Measurements from ENCODE around the gene MXRA5. TPM values are rescaled to one million over a fixed set of nuclear protein-coding genes. Genes with fewer than 3 reads are reported as not detected.

MXRA5 gene
- total and polyA plus RNA-seq, 10 donors, result 0.28 to 13.6 (median 7.2) TPM

DNA sequence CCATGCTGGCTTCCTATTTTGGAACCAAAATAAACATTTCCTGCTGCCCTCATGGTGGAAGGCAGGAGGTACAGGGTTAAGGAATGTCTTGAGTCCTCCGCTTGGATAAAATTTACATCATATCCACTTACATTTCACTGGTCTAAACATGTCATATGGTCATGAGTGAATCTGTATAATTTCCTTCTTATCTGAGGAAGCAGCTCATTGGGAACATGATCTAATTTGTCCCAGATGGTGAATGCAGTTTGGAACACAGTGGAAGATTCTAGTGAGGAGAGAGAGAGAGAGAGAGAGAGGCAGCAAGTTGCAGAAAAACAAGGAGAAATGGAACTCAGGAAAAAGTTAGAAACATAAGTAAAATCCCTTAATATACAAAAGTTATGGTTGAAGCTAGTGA, 46.8 kb downstream of the MXRA5 start:
- H3K36me3 ChIP-seq, result no peaks in the 10 kb centered on the region
- H3K27me3 ChIP-seq (replicated peaks in 1 of 7), result no peaks in the 10 kb centered on the region
- intact Hi-C loops (cut with DNase I; ENCODE audit: low total_unique reads), result no loop called here
- DNase-seq, result no peak
- WGBS, 5 donors, result 69 to 85% (median 76%) methylated on average over 1 of the region's 1 CpG
- H3K4me1 ChIP-seq, result no peaks in the 10 kb centered on the region
- peaks cover 0 to 4% (median 0%) of the 10 kb centered on the region in 8 donors for H3K9me3 ChIP-seq
- TF ChIP-seq, protein P1, sequence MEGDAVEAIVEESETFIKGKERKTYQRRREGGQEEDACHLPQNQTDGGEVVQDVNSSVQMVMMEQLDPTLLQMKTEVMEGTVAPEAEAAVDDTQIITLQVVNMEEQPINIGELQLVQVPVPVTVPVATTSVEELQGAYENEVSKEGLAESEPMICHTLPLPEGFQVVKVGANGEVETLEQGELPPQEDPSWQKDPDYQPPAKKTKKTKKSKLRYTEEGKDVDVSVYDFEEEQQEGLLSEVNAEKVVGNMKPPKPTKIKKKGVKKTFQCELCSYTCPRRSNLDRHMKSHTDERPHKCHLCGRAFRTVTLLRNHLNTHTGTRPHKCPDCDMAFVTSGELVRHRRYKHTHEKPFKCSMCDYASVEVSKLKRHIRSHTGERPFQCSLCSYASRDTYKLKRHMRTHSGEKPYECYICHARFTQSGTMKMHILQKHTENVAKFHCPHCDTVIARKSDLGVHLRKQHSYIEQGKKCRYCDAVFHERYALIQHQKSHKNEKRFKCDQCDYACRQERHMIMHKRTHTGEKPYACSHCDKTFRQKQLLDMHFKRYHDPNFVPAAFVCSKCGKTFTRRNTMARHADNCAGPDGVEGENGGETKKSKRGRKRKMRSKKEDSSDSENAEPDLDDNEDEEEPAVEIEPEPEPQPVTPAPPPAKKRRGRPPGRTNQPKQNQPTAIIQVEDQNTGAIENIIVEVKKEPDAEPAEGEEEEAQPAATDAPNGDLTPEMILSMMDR (IDR thresholded peaks at IDR 0.05 in 8 of 11, conservative IDR thresholded peaks at IDR 0.05 in 3 of 11), result no peak
- no peak for TF ChIP-seq POLR2AphosphoS5 (IDR thresholded peaks at IDR 0.05)
- H3K4me3 ChIP-seq, result no peak overlapping the region
- no peak overlapping the region for H3K27ac ChIP-seq

DNA sequence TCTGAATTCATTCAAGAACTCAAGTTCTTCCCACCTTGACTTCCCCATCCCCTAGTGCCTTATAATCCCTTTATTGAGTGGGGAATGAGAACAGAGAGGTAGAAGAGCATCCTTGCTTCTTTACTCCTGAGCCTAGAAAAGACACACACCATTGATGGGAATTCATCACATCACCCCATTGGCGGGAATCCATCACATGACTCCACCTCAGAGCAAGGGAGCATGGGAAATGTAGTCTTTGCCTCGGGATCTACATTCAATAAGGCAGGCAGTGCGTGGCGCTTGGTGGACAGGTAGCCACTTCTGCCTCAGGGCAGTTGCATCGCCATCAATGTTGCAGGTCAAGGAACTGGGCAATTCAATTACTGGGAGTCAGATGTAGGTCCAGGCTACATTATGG, 50.7 kb downstream of the MXRA5 start:
- Histone ChIP-seq H3K36me3 (no peaks in the 10 kb centered on the region), H3K27ac (no peak overlapping the region), H3K9me3 (peaks cover 0 to 4% (median 0%) of the 10 kb centered on the region in 8 donors), H3K27me3 (replicated peaks in 1 of 7) (no peaks in the 10 kb centered on the region), H3K4me1 (no peaks in the 10 kb centered on the region), H3K4me3 (no peak overlapping the region)
- intact Hi-C loops (cut with DNase I; ENCODE audit: low total_unique reads), result no loop called here
- TF ChIP-seq, protein P1 (IDR thresholded peaks at IDR 0.05 in 8 of 11, conservative IDR thresholded peaks at IDR 0.05 in 3 of 11), result no peak
- TF ChIP-seq POLR2A (IDR thresholded peaks at IDR 0.05) (no peak), POLR2AphosphoS5 (IDR thresholded peaks at IDR 0.05) (no peak)
- no peak for DNase-seq
- 54 to 73% (median 57%) methylated on average over 5 of the region's 5 CpGs for WGBS, 5 donors

DNA sequence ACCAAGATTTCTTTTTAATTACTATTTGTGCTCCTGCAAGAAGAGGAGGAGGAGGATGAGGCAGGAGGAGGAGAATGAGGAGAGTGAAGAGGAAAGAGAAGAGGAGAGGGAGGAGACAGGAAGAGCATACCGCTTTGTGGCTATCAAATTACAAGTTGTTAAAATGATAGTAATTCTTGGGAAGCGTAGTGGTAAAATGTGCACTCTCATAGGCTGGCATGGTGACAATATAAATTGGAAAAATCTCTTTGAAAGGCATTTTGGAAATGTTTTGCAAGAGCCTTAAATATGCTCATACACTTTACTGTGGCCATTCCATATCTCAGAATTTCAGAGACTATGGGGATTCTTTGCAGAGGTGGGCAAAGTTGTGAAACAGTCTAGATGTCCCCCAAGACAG, 53.2 kb downstream of the MXRA5 start:
- WGBS, 5 donors, result 33 to 74% (median 66%) methylated on average over 2 of the region's 2 CpGs
- no peak overlapping the region for H3K4me3 ChIP-seq
- no peak for TF ChIP-seq POLR2AphosphoS5 (IDR thresholded peaks at IDR 0.05)
- TF ChIP-seq, protein P1 (IDR thresholded peaks at IDR 0.05 in 8 of 11, conservative IDR thresholded peaks at IDR 0.05 in 3 of 11), result no peak
- no peak for TF ChIP-seq POLR2A (IDR thresholded peaks at IDR 0.05)
- H3K9me3 ChIP-seq, result no peaks in the 10 kb centered on the region
- H3K4me1 ChIP-seq, result no peaks in the 10 kb centered on the region
- no peaks in the 10 kb centered on the region for H3K27me3 ChIP-seq (replicated peaks in 1 of 7)
- H3K36me3 ChIP-seq, result no peaks in the 10 kb centered on the region
- DNase-seq, result no peak
- intact Hi-C loops (cut with DNase I; ENCODE audit: low total_unique reads), result no loop called here
- H3K27ac ChIP-seq, result no peak overlapping the region

DNA sequence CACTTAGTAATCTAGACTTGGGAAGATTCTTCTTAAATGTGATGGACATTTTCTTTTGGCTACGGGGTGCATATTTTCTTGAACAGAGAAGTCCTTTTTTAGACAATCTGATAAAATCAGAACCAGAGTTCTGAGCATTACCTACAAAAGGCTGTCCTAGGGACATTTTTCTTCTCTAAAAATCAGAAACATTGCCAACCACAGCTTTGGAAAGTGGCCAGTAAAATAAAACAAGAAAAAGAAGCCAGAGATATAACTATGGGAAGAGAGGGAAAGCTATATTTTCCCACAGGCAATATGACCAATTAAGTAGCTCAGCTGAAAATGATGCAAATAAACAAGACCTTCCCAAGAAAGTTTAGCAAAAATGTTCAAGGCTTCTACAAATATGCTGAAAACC, 55.9 kb downstream of the MXRA5 start:
- no peak for TF ChIP-seq POLR2A (IDR thresholded peaks at IDR 0.05)
- TF ChIP-seq POLR2AphosphoS5 (IDR thresholded peaks at IDR 0.05), result no peak
- TF ChIP-seq, protein P1 (IDR thresholded peaks at IDR 0.05 in 8 of 11, conservative IDR thresholded peaks at IDR 0.05 in 3 of 11), result no peak
- intact Hi-C loops (cut with DNase I; ENCODE audit: low total_unique reads), result no loop called here
- no peaks in the 10 kb centered on the region for H3K9me3 ChIP-seq
- H3K4me3 ChIP-seq, result no peak overlapping the region
- H3K4me1 ChIP-seq, result no peaks in the 10 kb centered on the region
- no peaks in the 10 kb centered on the region for H3K36me3 ChIP-seq
- no peak overlapping the region for H3K27ac ChIP-seq
- no peak for DNase-seq
- WGBS, 5 donors, result 69 to 94% (median 81%) methylated on average over 1 of the region's 1 CpG
- no peaks in the 10 kb centered on the region for H3K27me3 ChIP-seq (replicated peaks in 1 of 7)

All from spleen (tissue), 11 donors.